NCI-H1436 (cell line): ENCODE data around the gene DEUP1.

Source experiments
- DNase-seq: peaks from one replicate; lab custom pipeline; 2025; lab: John Stamatoyannopoulos, UW

DEUP1 gene

GRCh38 chr11:93480256-93480655 lies 149.7 kb downstream of the DEUP1 start:
- no peak for DNase-seq

- DNase-seq, result no peak
These were observed 150.2 kb downstream of the DEUP1 start for GRCh38 chr11:93480756-93481155.

- no peak for DNase-seq
These were observed 150.7 kb downstream of the DEUP1 start for GRCh38 chr11:93481279-93481678.

GRCh38 chr11:93481696-93482095 lies 151.2 kb downstream of the DEUP1 start:
- no peak for DNase-seq

GRCh38 chr11:93482556-93482955 lies 152.0 kb downstream of the DEUP1 start:
- no peak for DNase-seq

- no peak for DNase-seq
These were observed 154.2 kb downstream of the DEUP1 start for GRCh38 chr11:93484716-93485115.

GRCh38 chr11:93485983-93486382 lies 155.4 kb downstream of the DEUP1 start:
- no peak for DNase-seq

- no peak for DNase-seq
These were observed 156.5 kb downstream of the DEUP1 start for GRCh38 chr11:93487032-93487483.
